Lung (tissue), 12 donors: ENCODE results near the gene RBM20. TPM values are rescaled to one million over a fixed set of nuclear protein-coding genes. Genes with fewer than 3 reads are reported as not detected.

ENCODE experiments used
- ATAC-seq: fragments of 200-7000 bp; cut with Tn5 transposase; one replicate; pipeline ENCODE4 v1.9.1; 2020; ENCODE audit warnings: moderate number of reproducible peaks; ENCODE audit not compliant: insufficient read depth, low FRiP score
- DNase-seq, 3 donors: peaks; one replicate each; pipeline ENCODE4 v3.0.0-alpha.2; 2013 to 2017
- H3K27ac ChIP-seq, 2 donors: one replicate each; pipeline ENCODE4 v1.5.1; 2013; ENCODE audit warnings: mild to moderate bottlenecking in 2 of 2, moderate library complexity in 2 of 2, control low read depth in 1 of 2, inconsistent platforms in 1 of 2, low read depth in 1 of 2, low read length in 1 of 2
- H3K27me3 ChIP-seq, 3 donors: one replicate each; pipeline ENCODE4 v1.5.1; 2013; ENCODE audit warnings: low read length in 2 of 3; ENCODE audit not compliant: control insufficient read depth in 3 of 3, insufficient read depth in 3 of 3
- H3K36me3 ChIP-seq, 4 donors: one replicate each; pipeline ENCODE4 v1.5.1; 2013; ENCODE audit warnings: low read length in 4 of 4, mild to moderate bottlenecking in 1 of 4, moderate library complexity in 1 of 4; ENCODE audit not compliant: control insufficient read depth in 4 of 4, insufficient read depth in 4 of 4
- H3K4me1 ChIP-seq, 5 donors: one replicate each; pipeline ENCODE4 v1.5.1; 2013; ENCODE audit warnings: low read length in 5 of 5, mild to moderate bottlenecking in 2 of 5, moderate library complexity in 1 of 5; ENCODE audit not compliant: control insufficient read depth in 5 of 5, insufficient read depth in 5 of 5
- H3K4me3 ChIP-seq: one replicate; pipeline ENCODE4 v1.5.1; 2013; ENCODE audit warnings: mild to moderate bottlenecking, control low read depth, moderate library complexity
- H3K9ac ChIP-seq, 2 donors: one replicate each; pipeline ENCODE4 v1.5.1; 2013; ENCODE audit warnings: low read length in 2 of 2, control low read depth in 1 of 2; ENCODE audit not compliant: insufficient read depth in 1 of 2
- H3K9me3 ChIP-seq, 4 donors: one replicate each; pipeline ENCODE4 v1.5.1; 2013; ENCODE audit warnings: low read length in 3 of 4, mild to moderate bottlenecking in 1 of 4, moderate library complexity in 1 of 4; ENCODE audit not compliant: control insufficient read depth in 4 of 4, insufficient read depth in 3 of 4
- WGBS, 2 donors: extraction: QIAGEN DNeasy Blood & Tissue Kit; methylation state at CpG; one replicate each; pipeline ENCODE4 v1.1.7; 2013; 5-methylcytosine and 5-hydroxymethylcytosine counted together
- polyA plus RNA-seq, 2 donors: library from polyadenylated mRNA; stranded (reverse); fragments of 200-250 nt; gene quantifications; one replicate each; pipeline ENCODE4 v1.2.1, GENCODE V29; 2013
- total RNA-seq, 2 donors: library from RNA; depleted of rRNA in 1 of 2; stranded (reverse); fragments of >200 nt in 1 of 2; gene quantifications; one replicate each; pipeline ENCODE4 v1.2.1, GENCODE V29; 2014 to 2021
- TF ChIP-seq, protein P1 (sequence below): IDR thresholded peaks from 2 replicates; pipeline ENCODE4 v1.5.1; 2012; ENCODE audit warnings: mild to moderate bottlenecking; ENCODE audit errors: control extremely low read depth, extremely low read depth
- donor health status: control.
- donor health status: control.
- donor health status: Bipolar disorder and iron deficiency.
- donor health status: healthy.
- donor health status: DM: yes; HTN: yes; CAD: no.

The RBM20 gene
- total and polyA plus RNA-seq, 4 donors = 0.25 to 3.3 (median 0.66) TPM

DNA sequence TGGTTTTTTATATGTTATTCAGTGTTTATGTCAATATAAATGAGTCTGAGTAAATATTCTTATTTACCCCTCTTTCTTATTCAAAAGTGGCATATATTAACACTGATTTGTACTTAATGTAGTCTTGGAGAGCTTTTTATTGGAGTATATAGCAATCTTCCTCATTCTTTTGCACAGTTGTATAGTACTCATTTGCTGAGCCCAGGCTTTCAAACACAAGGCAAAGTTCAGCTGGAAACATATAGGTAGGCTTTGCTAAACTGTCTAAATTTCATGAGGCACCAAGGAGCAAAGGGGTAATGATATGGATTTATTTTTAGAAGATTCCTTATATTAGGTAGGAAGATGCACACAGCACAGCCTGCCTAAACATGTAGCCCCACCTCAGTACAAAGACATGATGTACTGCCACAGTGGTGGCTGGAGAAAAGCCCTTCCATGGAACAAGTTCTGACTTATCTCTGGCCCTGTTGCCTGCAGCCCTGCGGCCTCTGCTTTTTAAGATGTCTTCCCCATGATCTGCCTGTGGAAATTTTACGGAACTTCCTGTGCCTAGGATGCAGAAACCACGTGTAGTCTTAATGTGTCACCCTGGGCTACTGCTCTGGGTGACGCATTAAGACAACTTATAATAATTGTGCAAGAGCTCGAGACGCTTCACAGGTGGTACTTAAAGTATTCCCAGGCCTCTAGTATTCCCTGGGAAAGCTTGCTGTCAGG is 218.0 kb downstream of the RBM20 start:
- no peaks in the 10 kb centered on the region for H3K27me3 ChIP-seq
- H3K9ac ChIP-seq = no peak overlapping the region
- ATAC-seq = no peak
- TF ChIP-seq, protein P1, sequence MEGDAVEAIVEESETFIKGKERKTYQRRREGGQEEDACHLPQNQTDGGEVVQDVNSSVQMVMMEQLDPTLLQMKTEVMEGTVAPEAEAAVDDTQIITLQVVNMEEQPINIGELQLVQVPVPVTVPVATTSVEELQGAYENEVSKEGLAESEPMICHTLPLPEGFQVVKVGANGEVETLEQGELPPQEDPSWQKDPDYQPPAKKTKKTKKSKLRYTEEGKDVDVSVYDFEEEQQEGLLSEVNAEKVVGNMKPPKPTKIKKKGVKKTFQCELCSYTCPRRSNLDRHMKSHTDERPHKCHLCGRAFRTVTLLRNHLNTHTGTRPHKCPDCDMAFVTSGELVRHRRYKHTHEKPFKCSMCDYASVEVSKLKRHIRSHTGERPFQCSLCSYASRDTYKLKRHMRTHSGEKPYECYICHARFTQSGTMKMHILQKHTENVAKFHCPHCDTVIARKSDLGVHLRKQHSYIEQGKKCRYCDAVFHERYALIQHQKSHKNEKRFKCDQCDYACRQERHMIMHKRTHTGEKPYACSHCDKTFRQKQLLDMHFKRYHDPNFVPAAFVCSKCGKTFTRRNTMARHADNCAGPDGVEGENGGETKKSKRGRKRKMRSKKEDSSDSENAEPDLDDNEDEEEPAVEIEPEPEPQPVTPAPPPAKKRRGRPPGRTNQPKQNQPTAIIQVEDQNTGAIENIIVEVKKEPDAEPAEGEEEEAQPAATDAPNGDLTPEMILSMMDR = no peak
- 26 to 56% methylated on average over 6 of the region's 6 CpGs for WGBS, 2 donors
- no peak overlapping the region for H3K4me3 ChIP-seq
- no peak overlapping the region for H3K27ac ChIP-seq
- peaks cover 10 to 38% (median 27%) of the 10 kb centered on the region in 5 donors for H3K4me1 ChIP-seq
- no peaks in the 10 kb centered on the region for H3K36me3 ChIP-seq
- DNase-seq = no peak
- H3K9me3 ChIP-seq = no peaks in the 10 kb centered on the region

GRCh38 chr10:110862961-110863360 is 218.8 kb downstream of the RBM20 start:
- WGBS, 2 donors = 79 to 81% methylated on average over 6 of the region's 6 CpGs
- Histone ChIP-seq H3K27ac (no peak overlapping the region), H3K4me3 (no peak overlapping the region), H3K9ac (no peak overlapping the region), H3K36me3 (no peaks in the 10 kb centered on the region), H3K4me1 (peaks cover 7 to 29% (median 23%) of the 10 kb centered on the region in 5 donors), H3K27me3 (no peaks in the 10 kb centered on the region), H3K9me3 (no peaks in the 10 kb centered on the region)
- TF ChIP-seq, protein P1 = no peak
- DNase-seq (no peak), ATAC-seq (no peak)

DNA sequence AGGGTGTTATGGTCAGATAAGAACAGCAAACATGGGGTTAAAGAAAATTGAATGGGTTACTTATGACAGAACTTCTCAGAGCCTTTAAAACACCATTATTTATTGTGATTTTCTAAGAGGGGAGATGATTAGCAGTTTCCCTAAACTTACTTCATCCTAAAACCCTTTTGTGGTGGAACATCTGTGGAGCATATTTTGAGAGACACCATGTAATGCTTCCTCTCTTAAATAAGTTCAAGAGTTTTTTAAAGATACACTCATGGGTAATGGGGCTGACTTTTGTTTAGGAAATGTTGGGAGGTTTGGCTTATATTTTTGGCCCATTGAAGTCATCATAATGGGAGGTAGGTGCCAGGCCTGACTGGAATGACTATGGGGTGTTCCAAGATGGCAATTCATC is 219.2 kb downstream of the RBM20 start:
- H3K36me3 ChIP-seq = no peaks in the 10 kb centered on the region
- H3K4me3 ChIP-seq = no peak overlapping the region
- TF ChIP-seq, protein P1 = no peak
- no peaks in the 10 kb centered on the region for H3K9me3 ChIP-seq
- H3K4me1 ChIP-seq = peaks cover 6 to 28% (median 19%) of the 10 kb centered on the region in 5 donors
- H3K9ac ChIP-seq = no peak overlapping the region
- DNase-seq (no peak), ATAC-seq (no peak)
- H3K27ac ChIP-seq = no peak overlapping the region
- no peaks in the 10 kb centered on the region for H3K27me3 ChIP-seq

DNA sequence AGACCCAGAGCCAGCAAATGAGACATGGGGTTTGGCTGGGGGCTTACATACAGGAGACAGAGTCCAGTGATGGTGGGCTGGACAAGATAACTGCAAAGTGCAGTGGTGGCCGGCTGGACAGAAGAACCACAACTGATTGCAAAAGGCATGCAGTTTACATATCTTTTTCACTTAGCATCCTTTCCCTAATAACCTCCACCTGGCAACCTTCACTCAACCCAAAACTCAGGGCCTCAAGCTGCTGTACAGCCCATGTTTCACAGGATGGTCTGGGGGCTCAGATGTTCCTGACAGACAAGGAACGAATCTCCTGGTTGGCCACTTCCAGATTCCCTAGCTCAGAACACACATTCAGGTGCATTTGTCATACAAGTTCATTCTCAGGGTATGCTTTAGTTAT is 219.8 kb downstream of the RBM20 start:
- H3K27ac ChIP-seq = peak overlapping the region in 1 of 2 donors; percentile 9
- H3K9ac ChIP-seq = no peak overlapping the region
- no peak overlapping the region for H3K4me3 ChIP-seq
- peaks cover 4 to 28% (median 16%) of the 10 kb centered on the region in 5 donors for H3K4me1 ChIP-seq
- TF ChIP-seq, protein P1 = no peak
- DNase-seq = no peak
- 76 to 94% methylated on average over 2 of the region's 2 CpGs for WGBS, 2 donors
- no peaks in the 10 kb centered on the region for H3K27me3 ChIP-seq
- no peaks in the 10 kb centered on the region for H3K36me3 ChIP-seq
- no peaks in the 10 kb centered on the region for H3K9me3 ChIP-seq
- no peak for ATAC-seq
